ENCODE measurements around the gene F12.

The F12 gene

DNA sequence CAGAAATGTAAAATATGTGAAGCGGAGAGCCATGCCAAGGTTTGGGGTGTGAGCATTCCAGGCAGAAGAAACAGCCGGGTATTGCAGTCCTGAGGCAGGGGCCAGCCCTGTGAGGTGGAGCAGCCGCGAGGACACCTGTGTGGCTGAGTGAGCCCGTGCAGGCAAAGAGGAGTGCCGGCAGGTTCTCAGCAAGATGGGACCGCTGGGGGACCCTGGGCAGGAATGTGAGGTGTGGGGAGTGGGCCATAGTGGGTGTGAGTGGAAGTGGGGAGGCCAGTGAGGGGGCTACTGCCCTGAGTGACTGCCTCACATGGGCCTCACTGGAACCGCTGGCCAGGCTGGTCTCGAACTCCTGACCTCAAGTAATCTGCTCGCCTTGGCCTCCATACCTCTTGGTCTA lies 29.1 kb upstream of the F12 start:
- H3K9ac ChIP-seq: no peak overlapping the region; a peak in 1 of 22 replicates
- H3K4me1 ChIP-seq: peaks cover 12 to 45% (median 37%) of the 10 kb centered on the region in 10 experiments
- H3K27ac ChIP-seq: no peak overlapping the region; a peak in 1 of 22 replicates
- H3K9me3 ChIP-seq (replicated peaks in 1 of 11): no peaks in the 10 kb centered on the region
- peaks cover 0 to 99% (median 62%) of the 10 kb centered on the region in 11 experiments; a peak in 18 of 22 replicates for H4K20me1 ChIP-seq
- H3K27me3 ChIP-seq: no peaks in the 10 kb centered on the region
- peaks cover 96 to 100% (median 100%) of the 10 kb centered on the region in 11 experiments for H3K36me3 ChIP-seq
- H3K4me3 ChIP-seq: no peak overlapping the region
- H3K4me2 ChIP-seq: no peak overlapping the region
- no peak for TF ChIP-seq Cebpa-rat (IDR thresholded peaks at IDR 0.05)

- Histone ChIP-seq H3K9ac (no peak overlapping the region), H3K36me3 (peaks cover 96 to 100% (median 100%) of the 10 kb centered on the region in 11 experiments), H3K4me2 (no peak overlapping the region), H3K27me3 (no peaks in the 10 kb centered on the region), H3K4me3 (no peak overlapping the region), H3K4me1 (peaks cover 21 to 46% (median 39%) of the 10 kb centered on the region in 10 experiments), H3K27ac (no peak overlapping the region), H3K9me3 (replicated peaks in 1 of 11) (no peaks in the 10 kb centered on the region), H4K20me1 (peaks cover 0 to 99% (median 55%) of the 10 kb centered on the region in 11 experiments; a peak in 18 of 22 replicates)
- no peak for TF ChIP-seq Cebpa-rat (IDR thresholded peaks at IDR 0.05)
Measured at GRCh38 chr5:177437623-177438022, 28.3 kb upstream of the F12 start.

GRCh38 chr5:177435847-177436536 lies 26.6 kb upstream of the F12 start:
- H3K9me3 ChIP-seq (replicated peaks in 1 of 11): no peaks in the 10 kb centered on the region
- no peak overlapping the region for H3K4me3 ChIP-seq
- H3K27ac ChIP-seq: peak overlapping the region in 1 of 11 experiments; percentile 4; a peak in 1 of 22 replicates
- peaks cover 0 to 88% (median 44%) of the 10 kb centered on the region in 11 experiments; a peak in 17 of 22 replicates for H4K20me1 ChIP-seq
- H3K27me3 ChIP-seq: no peaks in the 10 kb centered on the region
- H3K4me1 ChIP-seq: peaks cover 37 to 62% (median 52%) of the 10 kb centered on the region in 10 experiments
- peaks cover 84 to 100% (median 90%) of the 10 kb centered on the region in 11 experiments for H3K36me3 ChIP-seq
- no peak for TF ChIP-seq Cebpa-rat (IDR thresholded peaks at IDR 0.05)
- peak overlapping the region in 3 of 11 experiments; percentile 28 to 99 (median 29); a peak in 2 of 22 replicates for H3K9ac ChIP-seq
- H3K4me2 ChIP-seq: no peak overlapping the region

GRCh38 chr5:177434942-177435738 lies 25.8 kb upstream of the F12 start:
- Histone ChIP-seq H3K27ac (peak overlapping the region in 3 of 11 experiments; percentile 4 to 99 (median 99); a peak in 2 of 22 replicates), H4K20me1 (peaks cover 0 to 80% (median 35%) of the 10 kb centered on the region in 11 experiments; a peak in 17 of 22 replicates), H3K9ac (peak overlapping the region in 3 of 11 experiments; percentile 24 to 99 (median 99); a peak in 9 of 22 replicates), H3K4me1 (peaks cover 46 to 69% (median 52%) of the 10 kb centered on the region in 10 experiments), H3K4me3 (no peak overlapping the region), H3K27me3 (no peaks in the 10 kb centered on the region), H3K4me2 (peak overlapping the region in 2 of 11 experiments; percentile 98 to 99; a peak in 2 of 22 replicates), H3K36me3 (peaks cover 76 to 100% (median 89%) of the 10 kb centered on the region in 11 experiments), H3K9me3 (replicated peaks in 1 of 11) (no peaks in the 10 kb centered on the region)
- no peak for TF ChIP-seq Cebpa-rat (IDR thresholded peaks at IDR 0.05)

GRCh38 chr5:177434437-177434836 lies 25.1 kb upstream of the F12 start:
- Histone ChIP-seq H3K9ac (peak overlapping the region; percentile 34 to 99 (median 58); a peak in 18 of 22 replicates), H3K27ac (peak overlapping the region in 10 of 11 experiments; percentile 53 to 99 (median 64); a peak in 20 of 22 replicates), H3K4me3 (no peak overlapping the region), H3K4me2 (peak overlapping the region; percentile 69 to 99 (median 97)), H4K20me1 (peaks cover 0 to 73% (median 28%) of the 10 kb centered on the region in 11 experiments; a peak in 17 of 22 replicates), H3K9me3 (replicated peaks in 1 of 11) (no peaks in the 10 kb centered on the region), H3K4me1 (peaks cover 52 to 69% (median 55%) of the 10 kb centered on the region in 10 experiments), H3K27me3 (no peaks in the 10 kb centered on the region), H3K36me3 (peaks cover 70 to 97% (median 83%) of the 10 kb centered on the region in 11 experiments)
- no peak for TF ChIP-seq Cebpa-rat (IDR thresholded peaks at IDR 0.05)

GRCh38 chr5:177433658-177434217 lies 24.4 kb upstream of the F12 start:
- Histone ChIP-seq H3K4me2 (peak overlapping the region; percentile 95 to 99 (median 98)), H3K9ac (peak overlapping the region; percentile 34 to 99 (median 87); a peak in 18 of 22 replicates), H3K27me3 (no peaks in the 10 kb centered on the region), H3K27ac (peak overlapping the region in 10 of 11 experiments; percentile 59 to 99 (median 99); a peak in 20 of 22 replicates), H4K20me1 (peaks cover 0 to 67% (median 26%) of the 10 kb centered on the region in 11 experiments; a peak in 16 of 22 replicates), H3K4me1 (peaks cover 57 to 73% (median 62%) of the 10 kb centered on the region in 10 experiments), H3K9me3 (replicated peaks in 1 of 11) (no peaks in the 10 kb centered on the region), H3K36me3 (peaks cover 65 to 90% (median 77%) of the 10 kb centered on the region in 11 experiments), H3K4me3 (no peak overlapping the region; a peak in 1 of 20 replicates)
- TF ChIP-seq Cebpa-rat (IDR thresholded peaks at IDR 0.05): no peak

- peak overlapping the region; percentile 56 to 99 (median 99); a peak in 21 of 22 replicates for H3K27ac ChIP-seq
- peak overlapping the region in 8 of 10 experiments; percentile 30 to 99 (median 56); a peak in 15 of 20 replicates for H3K4me3 ChIP-seq
- no peaks in the 10 kb centered on the region for H3K27me3 ChIP-seq
- peak overlapping the region; percentile 95 to 99 (median 98) for H3K4me2 ChIP-seq
- no peak for TF ChIP-seq Cebpa-rat (IDR thresholded peaks at IDR 0.05)
- H3K36me3 ChIP-seq: peaks cover 58 to 83% (median 70%) of the 10 kb centered on the region in 11 experiments
- H3K9ac ChIP-seq: peak overlapping the region; percentile 62 to 99 (median 99)
- H4K20me1 ChIP-seq: peaks cover 0 to 60% (median 19%) of the 10 kb centered on the region in 11 experiments; a peak in 15 of 22 replicates
- H3K4me1 ChIP-seq: peaks cover 64 to 80% (median 69%) of the 10 kb centered on the region in 10 experiments
- no peaks in the 10 kb centered on the region for H3K9me3 ChIP-seq (replicated peaks in 1 of 11)
Measured at GRCh38 chr5:177432839-177433657, 23.7 kb upstream of the F12 start.
